ENCODE data around the gene UTP4. TPM values are rescaled to one million over a fixed set of nuclear protein-coding genes. Genes with fewer than 3 reads are reported as not detected.
"Not testable (repeated sequence)": the region's sequence is repeated elsewhere in the genome, so short reads cannot be mapped to it uniquely, and the experiment has no call there.

Gene UTP4
- total RNA-seq, 1 experiment from 2014 or later, result 24.3 TPM

DNA sequence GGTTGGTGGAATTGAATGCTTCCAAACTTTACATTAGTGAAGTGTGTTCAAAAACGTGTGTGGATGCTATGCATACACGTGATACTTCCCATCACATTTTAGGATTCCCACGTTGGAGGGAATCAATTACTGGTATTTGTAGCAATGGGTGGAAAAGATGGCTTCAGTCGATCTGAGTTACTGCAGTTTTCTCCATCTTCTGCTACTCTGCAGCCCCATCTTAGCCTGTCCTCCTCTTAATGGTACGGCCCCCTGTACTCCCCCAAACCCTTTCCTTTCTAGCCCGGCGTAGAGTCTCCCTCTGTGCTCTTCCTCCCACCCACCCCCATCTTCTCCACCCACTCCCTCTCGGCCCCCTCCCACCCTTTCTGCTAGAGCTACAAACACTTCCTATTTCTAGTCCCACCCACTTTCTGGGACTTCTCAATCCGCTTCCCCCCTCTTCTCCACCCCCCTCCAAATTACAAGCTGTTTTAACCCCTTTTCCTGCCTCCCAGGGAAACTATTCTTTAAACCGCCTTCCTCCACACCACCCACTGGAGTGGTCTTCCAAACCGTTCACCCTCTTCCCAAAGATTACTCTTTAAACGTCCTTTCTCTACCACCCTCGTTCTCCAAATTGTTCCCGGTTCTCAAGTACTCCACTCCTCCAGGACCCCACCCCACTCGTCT is 1.1 kb upstream of the UTP4 start:
- DNase-seq (ENCODE audit: low read depth), result no peak

GRCh38 chr16:69131839-69132423 is 518 bp upstream of the UTP4 start:
- peak; percentile 83 for DNase-seq (ENCODE audit: low read depth)

DNA sequence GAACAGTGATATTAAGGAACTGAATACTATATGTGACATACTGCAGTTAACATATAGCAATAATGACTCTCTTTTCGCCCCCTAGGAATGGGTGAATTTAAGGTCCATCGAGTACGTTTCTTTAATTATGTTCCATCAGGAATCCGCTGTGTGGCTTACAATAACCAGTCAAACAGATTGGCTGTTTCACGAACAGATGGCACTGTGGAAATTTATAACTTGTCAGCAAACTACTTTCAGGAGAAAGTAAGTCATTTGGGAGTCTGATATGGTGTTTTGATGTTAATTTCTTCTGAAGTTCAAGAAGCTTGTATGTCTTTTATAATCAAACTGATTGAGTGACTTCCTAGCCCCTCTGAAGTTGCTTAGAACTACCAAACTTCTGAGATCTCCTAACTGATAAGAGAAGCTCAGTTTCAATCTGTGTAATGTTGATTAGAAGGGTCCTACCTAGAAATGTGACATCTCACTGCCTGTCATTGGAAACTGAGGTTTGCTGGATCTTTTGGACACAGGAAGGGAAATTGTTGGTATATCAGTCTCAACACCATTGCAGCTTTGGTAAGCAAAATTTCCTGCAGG is 1.0 kb downstream of the UTP4 start:
- no peak for DNase-seq (ENCODE audit: low read depth)

DNA sequence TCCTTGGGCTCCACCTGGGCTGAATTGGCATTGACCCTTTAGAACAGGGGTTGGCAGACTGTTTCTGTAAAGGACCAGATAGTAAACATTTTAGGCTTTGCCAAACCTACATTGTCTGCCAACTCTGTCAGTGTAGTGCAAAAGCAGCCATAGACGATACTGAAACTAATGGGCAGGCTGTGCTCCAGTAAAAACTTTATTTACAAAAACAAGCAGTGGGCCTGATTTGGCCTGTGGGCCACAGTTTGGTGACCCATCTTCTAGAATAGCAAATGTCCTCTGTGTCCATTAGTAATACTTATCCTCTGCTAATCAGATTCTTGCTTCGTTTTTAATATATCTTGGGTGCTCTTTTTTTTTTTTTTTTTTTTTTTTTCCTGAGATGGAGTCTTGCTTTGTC is 6.2 kb downstream of the UTP4 start:
- no peak for DNase-seq (ENCODE audit: low read depth)

GRCh38 chr16:69139464-69139863 is 7.0 kb downstream of the UTP4 start:
- DNase-seq (ENCODE audit: low read depth), result not testable (repeated sequence)

GRCh38 chr16:69141014-69141413 is 8.6 kb downstream of the UTP4 start:
- DNase-seq (ENCODE audit: low read depth), result no peak

- DNase-seq (ENCODE audit: low read depth), result no peak
These were observed 9.5 kb downstream of the UTP4 start for GRCh38 chr16:69141936-69142335.

DNA sequence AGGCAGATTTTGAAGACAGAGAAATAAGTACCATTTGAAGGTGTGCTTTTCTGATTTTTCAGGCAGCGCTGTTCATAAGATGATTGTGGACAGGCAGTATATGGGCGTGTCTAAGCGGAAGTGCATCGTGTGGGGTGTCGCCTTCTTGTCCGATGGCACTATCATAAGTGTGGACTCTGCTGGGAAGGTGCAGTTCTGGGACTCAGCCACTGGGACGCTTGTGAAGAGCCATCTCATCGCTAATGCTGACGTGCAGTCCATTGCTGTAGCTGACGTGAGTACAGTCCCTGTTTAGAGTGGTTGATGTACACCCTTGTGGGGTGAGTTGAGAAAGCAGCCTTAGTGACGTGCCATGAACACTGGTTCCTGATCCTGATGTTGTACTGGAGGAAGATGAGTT is 10.7 kb downstream of the UTP4 start:
- no peak for DNase-seq (ENCODE audit: low read depth)

DNA sequence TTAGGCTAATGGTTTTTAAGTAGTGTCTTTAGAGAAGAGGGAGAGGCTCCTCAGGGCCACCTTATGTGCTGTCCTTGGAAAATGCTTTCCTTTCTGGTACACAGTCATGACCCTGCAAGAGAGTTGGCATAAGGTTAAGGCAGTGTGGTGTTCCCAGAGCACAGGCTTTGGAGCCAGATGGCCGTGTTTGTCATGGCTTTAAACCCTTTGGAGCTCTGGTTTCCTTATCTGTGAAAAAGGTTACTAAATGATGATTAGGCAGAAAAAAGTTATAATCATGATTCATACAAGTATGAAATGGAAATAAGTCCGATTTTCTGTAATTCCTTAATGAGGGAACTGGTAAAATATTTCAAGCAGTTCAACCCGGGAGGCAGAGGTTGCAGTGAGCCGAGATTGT is 13.2 kb downstream of the UTP4 start:
- no peak for DNase-seq (ENCODE audit: low read depth)

- DNase-seq (ENCODE audit: low read depth), result not testable (repeated sequence)
These were observed 17.2 kb downstream of the UTP4 start for GRCh38 chr16:69149621-69150020.

- DNase-seq (ENCODE audit: low read depth), result peak; percentile 44
These were observed 17.9 kb downstream of the UTP4 start for GRCh38 chr16:69150146-69150865.

DNA sequence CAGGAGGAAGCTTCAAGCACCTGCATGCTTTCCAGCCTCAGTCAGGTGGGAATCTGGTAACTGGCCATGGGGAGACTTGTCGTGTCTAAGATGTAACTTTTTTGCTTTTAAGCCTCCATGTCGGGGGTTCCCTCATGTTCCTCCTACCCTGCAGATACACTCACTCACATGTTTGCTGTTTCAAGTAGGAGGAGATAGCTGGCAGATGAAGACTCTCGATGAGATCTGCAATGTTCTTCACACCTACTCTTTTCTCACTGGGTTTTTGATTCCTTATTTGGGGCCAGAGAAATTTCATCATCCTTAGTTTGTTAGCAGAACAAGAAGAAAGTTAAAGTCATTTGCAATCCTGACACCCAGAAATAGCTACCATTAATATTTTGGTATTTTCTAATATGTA is 24.7 kb downstream of the UTP4 start:
- DNase-seq (ENCODE audit: low read depth), result no peak

- DNase-seq (ENCODE audit: low read depth), result no peak
These were observed 27.7 kb downstream of the UTP4 start for GRCh38 chr16:69160192-69160591.

DNA sequence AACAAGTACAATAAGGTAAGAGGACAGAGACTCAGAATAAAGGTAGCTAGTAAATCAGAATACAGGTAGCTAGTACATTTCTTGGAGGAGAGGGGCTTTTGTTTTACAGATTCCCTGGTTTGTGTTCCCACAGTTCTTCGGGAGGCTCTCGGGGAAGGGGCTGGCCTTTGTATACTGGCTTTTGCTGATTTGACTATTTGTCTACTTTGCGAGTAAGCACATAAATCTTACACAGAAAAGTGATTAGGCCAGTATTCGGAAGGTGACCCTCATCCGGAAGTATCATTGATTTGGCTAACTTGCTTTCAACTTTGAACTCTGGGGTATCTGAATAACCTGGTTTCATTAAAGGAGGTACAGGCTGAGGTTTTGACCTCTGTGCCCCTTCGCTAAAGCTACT is 33.1 kb downstream of the UTP4 start:
- DNase-seq (ENCODE audit: low read depth), result no peak

GRCh38 chr16:69166221-69166833 is 33.9 kb downstream of the UTP4 start:
- peak; percentile 46 for DNase-seq (ENCODE audit: low read depth)

DNA sequence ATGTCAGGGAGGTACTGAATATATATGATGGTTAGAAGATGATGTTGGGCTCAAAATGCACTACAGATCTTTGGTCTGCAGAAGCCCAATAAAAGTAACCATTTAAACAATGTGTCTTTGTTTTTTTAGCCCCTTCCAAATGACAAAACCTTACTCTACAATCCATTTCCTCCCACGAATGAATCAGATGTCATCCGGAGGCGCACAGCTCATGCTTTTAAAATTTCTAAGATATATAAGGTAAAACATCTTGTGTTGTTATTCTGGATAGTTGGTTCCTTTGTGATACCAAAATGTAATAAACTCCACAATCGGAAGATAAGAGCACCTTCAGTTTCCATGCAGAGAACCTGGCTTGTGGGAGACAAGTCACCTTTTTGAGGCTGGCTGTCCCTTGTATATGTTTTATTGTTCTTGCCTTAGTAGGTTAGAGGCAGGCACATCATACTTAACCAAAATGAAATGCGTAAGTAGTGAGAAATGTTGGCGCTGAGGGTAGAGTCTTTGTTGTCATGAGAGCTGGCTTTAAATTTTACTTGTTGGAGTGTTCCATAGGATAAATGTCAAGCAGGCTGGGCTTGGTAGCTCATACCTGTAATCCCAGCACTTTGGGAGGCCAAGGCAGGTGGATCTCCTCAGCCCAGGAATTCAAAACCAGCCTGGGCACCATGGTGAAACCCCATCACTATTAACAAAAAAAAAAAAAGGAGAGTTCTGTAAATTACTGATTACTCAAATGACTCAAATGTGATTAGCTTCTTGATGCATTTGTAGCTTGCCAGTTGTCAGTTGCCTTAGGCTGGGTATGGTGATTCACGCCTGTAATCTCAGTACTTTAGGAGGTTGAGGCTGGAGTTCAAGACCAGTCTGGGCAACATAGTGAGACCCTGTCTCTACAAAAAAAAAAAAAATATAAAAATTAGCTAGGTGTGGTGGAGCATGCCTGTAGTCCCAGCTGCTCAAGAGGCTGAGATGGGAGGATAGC is 34.8 kb downstream of the UTP4 start:
- peak; percentile 23 for DNase-seq (ENCODE audit: low read depth)

- DNase-seq (ENCODE audit: low read depth), result no peak
These were observed 36.6 kb downstream of the UTP4 start for GRCh38 chr16:69169051-69169450.

- DNase-seq (ENCODE audit: low read depth), result no peak
These were observed 37.3 kb downstream of the UTP4 start for GRCh38 chr16:69169607-69170352.

- DNase-seq (ENCODE audit: low read depth), result no peak
These were observed 39.1 kb downstream of the UTP4 start for GRCh38 chr16:69171325-69172084.
